A549 (cell line): ENCODE results near the gene NR2E1. TPM values are rescaled to one million over a fixed set of nuclear protein-coding genes. Genes with fewer than 3 reads are reported as not detected.

Source experiments
- ATAC-seq, 2 experiments: fragments of 200-7000 bp in 1 of 2; fragments of >200 bp in 1 of 2; cut with Nextera tagmentation in 1 of 2; cut with Tn5 transposase in 1 of 2; 3 replicates each; pipeline versions ENCODE4 v1.8.0 to v1.9.1; 2018 to 2020; ENCODE audit warnings: mild to moderate bottlenecking in 1 of 2, moderate library complexity in 1 of 2
- CTCF ChIA-PET: fragments of 300-600 bp; sonication (Branson Sonifier 250); formaldehyde crosslinking; extraction: SDS; loops from one replicate; lab custom pipeline; 2021; ENCODE audit warnings: antibody characterized with exemption, inconsistent platforms; lab: Yijun Ruan, JAX
- POLR2A ChIA-PET: fragments of 350-600 bp; formaldehyde crosslinking; extraction: SDS; loops from one replicate; lab custom pipeline; 2021; ENCODE audit warnings: antibody characterized with exemption, inconsistent platforms; lab: Yijun Ruan, JAX
- DNase-seq, 2 experiments: peaks; one replicate each; pipeline versions ENCODE4 v3.0.0 to v3.0.0-alpha.2; 2011 to 2016; ENCODE audit warnings: low read depth in 1 of 2, low spot score in 1 of 2
- FAIRE-seq: peaks from 2 replicates; lab custom pipeline; 2011; peaks lifted over from hg19 to GRCh38; lab: Jason Lieb, UNC
- H3K27ac ChIP-seq, 2 experiments: fragments of >200 bp; sonication (Bioruptor Twin); formaldehyde crosslinking; 3 replicates each; pipeline ENCODE4 v1.5.1; 2016 to 2017
- H3K4me1 ChIP-seq: fragments of >200 bp; sonication (Bioruptor Twin); formaldehyde crosslinking; 3 replicates; pipeline ENCODE4 v1.6.1; 2016
- H3K4me2 ChIP-seq: fragments of >200 bp; sonication (Bioruptor Twin); formaldehyde crosslinking; 3 replicates; pipeline ENCODE4 v1.6.1; 2016
- H3K4me3 ChIP-seq: fragments of >200 bp; sonication (Bioruptor Twin); formaldehyde crosslinking; 3 replicates; pipeline ENCODE4 v1.5.1; 2016
- H3K9me3 ChIP-seq: fragments of >200 bp; sonication (Bioruptor Twin); formaldehyde crosslinking; 3 replicates; pipeline ENCODE4 v1.6.1; 2016
- CBX8 ChIP-seq: fragments of 200-600 bp; sonication (generic); IDR thresholded peaks from 2 replicates; pipeline ENCODE4 v1.6.1; 2016
- CEBPB ChIP-seq, 2 experiments: fragments of >200 bp in 1 of 2; sonication (Bioruptor Twin) in 1 of 2; formaldehyde crosslinking in 1 of 2; IDR thresholded peaks; 2 replicates each; pipeline ENCODE4 v1.6.1; 2012 to 2016
- EHF ChIP-seq: fragments of 250-450 bp; sonication (Bioruptor Pico); IDR thresholded peaks from 2 replicates; pipeline ENCODE4 v1.5.0; 2020; ENCODE audit warnings: mild to moderate bottlenecking
- EP300 ChIP-seq, 2 experiments: fragments of >200 bp; sonication (Bioruptor Twin); formaldehyde crosslinking; IDR thresholded peaks; 2 replicates in 1 of 2; 3 replicates in 1 of 2; pipeline ENCODE4 v1.6.1; 2016 to 2017
- FOSL2 ChIP-seq, 2 experiments: fragments of 450-650 bp in 1 of 2; fragments of >200 bp in 1 of 2; sonication (Bioruptor Twin) in 1 of 2; formaldehyde crosslinking; IDR thresholded peaks; 2 replicates each; pipeline versions ENCODE4 v1.5.0 to v1.6.1; 2016 to 2020; ENCODE audit warnings: mild to moderate bottlenecking in 1 of 2, moderate library complexity in 1 of 2
- HEYL ChIP-seq: fragments of 250-450 bp; sonication (Bioruptor Pico); IDR thresholded peaks from 2 replicates; pipeline ENCODE4 v1.8.0; 2021; ENCODE audit warnings: mild to moderate bottlenecking, moderate library complexity
- HMGXB4 ChIP-seq: fragments of 250-450 bp; sonication (Bioruptor Pico); IDR thresholded peaks from 2 replicates; pipeline ENCODE4 v1.5.0; 2021; ENCODE audit warnings: mild to moderate bottlenecking, moderate library complexity, borderline replicate concordance
- HOXA7 ChIP-seq: fragments of 250-450 bp; sonication (Bioruptor Pico); IDR thresholded peaks from 2 replicates; pipeline ENCODE4 v1.5.0; 2020; ENCODE audit warnings: mild to moderate bottlenecking, moderate library complexity
- HOXB5 ChIP-seq: fragments of 250-450 bp; sonication (Bioruptor Pico); IDR thresholded peaks from 2 replicates; pipeline ENCODE4 v1.5.0; 2020; ENCODE audit warnings: mild to moderate bottlenecking, moderate library complexity
- KDM1A ChIP-seq: fragments of 200-600 bp; sonication (generic); IDR thresholded peaks from 2 replicates; pipeline ENCODE4 v1.6.1; 2016; ENCODE audit warnings: low read depth, mild to moderate bottlenecking
- MAFK ChIP-seq: fragments of 450-650 bp; IDR thresholded peaks from 2 replicates; pipeline ENCODE4 v1.6.1; 2014; ENCODE audit not compliant: partially characterized antibody
- MYC ChIP-seq: IDR thresholded peaks from 2 replicates; pipeline ENCODE4 v1.6.1; 2012; ENCODE audit warnings: mild to moderate bottlenecking, inconsistent platforms, low read length, improper control_type of control experiment, borderline replicate concordance
- NR3C1 ChIP-seq: fragments of >200 bp; sonication (Bioruptor Twin); formaldehyde crosslinking; IDR thresholded peaks from 3 replicates; pipeline ENCODE4 v1.6.1; 2017
- PHF8 ChIP-seq: fragments of 200-600 bp; sonication (generic); IDR thresholded peaks from 2 replicates; pipeline ENCODE4 v1.6.1; 2016; ENCODE audit warnings: low read depth, mild to moderate bottlenecking, antibody characterized with exemption, moderate library complexity, borderline replicate concordance
- POLR2A ChIP-seq: IDR thresholded peaks from 2 replicates; pipeline ENCODE4 v1.6.1; 2012; ENCODE audit warnings: mild to moderate bottlenecking, low read length
- TFCP2L1 ChIP-seq: fragments of 250-450 bp; sonication (Bioruptor Pico); IDR thresholded peaks from 2 replicates; pipeline ENCODE4 v1.5.0; 2021; ENCODE audit warnings: mild to moderate bottlenecking
- ZC3H11A ChIP-seq: fragments of 450-650 bp; IDR thresholded peaks from 2 replicates; pipeline ENCODE4 v1.6.1; 2014; ENCODE audit warnings: antibody characterized with exemption, mild to moderate bottlenecking
- ZNF302 ChIP-seq: fragments of 250-450 bp; sonication (Bioruptor Pico); IDR thresholded peaks from 2 replicates; pipeline ENCODE4 v1.9.0; 2021; ENCODE audit warnings: inconsistent platforms, mild to moderate bottlenecking, moderate library complexity
- WGBS: methylation state at CpG from one replicate; pipeline ENCODE4 v1.1.6; 2017; ENCODE audit errors: missing lambda C conversion rate; 5-methylcytosine and 5-hydroxymethylcytosine counted together
- polyA plus RNA-seq, 4 experiments: library from polyadenylated mRNA; depleted of rRNA in 3 of 4; stranded (reverse); fragments of >200 nt; fragmentation: RNase III in 1 of 4; extraction: RNeasy Plus Mini Kit Qiagen cat#74134 plus additional on column Dnase treatment in 1 of 4; gene quantifications; 2 replicates in 3 of 4; 3 replicates in 1 of 4; pipeline ENCODE4 v1.2.3, GENCODE V29; 2011 to 2017
- TF ChIP-seq, protein P1 (sequence below): fragments of >200 bp; sonication (Bioruptor Twin); formaldehyde crosslinking; IDR thresholded peaks from 3 replicates; pipeline ENCODE4 v1.5.1; 2016

NR2E1 gene
- polyA plus RNA-seq, 2 of the 4 experiments (the other 2 are of a cell fraction) = 0.03 TPM; not detected in 1

DNA sequence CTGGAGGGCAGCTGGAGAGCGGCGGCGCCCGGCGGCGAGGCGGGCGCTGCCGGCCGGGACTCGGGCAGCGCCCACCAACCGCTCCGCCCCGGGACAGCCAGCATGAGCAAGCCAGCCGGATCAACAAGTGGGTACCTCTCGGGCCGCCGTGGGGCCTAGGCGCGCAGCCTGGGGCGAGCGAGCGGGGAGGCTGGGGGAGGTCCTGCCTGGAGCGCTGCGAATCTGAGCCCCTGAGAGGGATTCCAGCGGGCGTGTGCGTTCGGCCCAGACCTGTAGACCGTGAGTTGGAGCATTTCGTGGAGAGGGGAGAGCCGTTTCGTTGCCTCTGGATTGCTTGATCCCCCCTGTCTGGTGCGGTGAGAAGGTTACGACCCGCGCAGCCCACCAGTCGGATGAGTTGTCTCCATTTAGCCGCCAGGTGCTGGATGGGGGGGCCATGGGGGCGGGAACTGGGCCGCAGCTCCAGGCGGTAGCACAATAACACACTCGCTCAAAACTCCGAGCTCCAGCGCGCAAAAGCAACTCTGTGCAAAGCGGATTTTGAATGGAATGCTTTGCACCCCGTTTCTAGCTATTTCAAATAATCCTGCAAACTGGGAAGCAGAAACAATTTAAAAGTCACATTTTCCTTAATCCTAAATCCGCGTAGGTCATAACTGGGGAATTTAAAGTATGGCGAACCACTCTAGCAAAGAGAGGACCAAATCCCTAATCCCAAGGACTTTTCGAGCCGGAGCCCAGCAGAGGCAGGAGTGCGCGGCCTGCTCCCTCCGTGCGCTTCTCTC is 1.0 kb downstream of the NR2E1 start:
- Histone ChIP-seq H3K9me3 (no peaks in the 10 kb centered on the region), H3K4me3 (no peak overlapping the region; the same call in 2 of the 3 replicates)
- FAIRE-seq (no peak), DNase-seq (no peak), ATAC-seq (no peak)
- 91% methylated on average over 29 of the region's 58 CpGs for WGBS
- CTCF ChIA-PET = no interaction called here
- POLR2A ChIA-PET = no interaction called here
- TF ChIP-seq, protein P1, sequence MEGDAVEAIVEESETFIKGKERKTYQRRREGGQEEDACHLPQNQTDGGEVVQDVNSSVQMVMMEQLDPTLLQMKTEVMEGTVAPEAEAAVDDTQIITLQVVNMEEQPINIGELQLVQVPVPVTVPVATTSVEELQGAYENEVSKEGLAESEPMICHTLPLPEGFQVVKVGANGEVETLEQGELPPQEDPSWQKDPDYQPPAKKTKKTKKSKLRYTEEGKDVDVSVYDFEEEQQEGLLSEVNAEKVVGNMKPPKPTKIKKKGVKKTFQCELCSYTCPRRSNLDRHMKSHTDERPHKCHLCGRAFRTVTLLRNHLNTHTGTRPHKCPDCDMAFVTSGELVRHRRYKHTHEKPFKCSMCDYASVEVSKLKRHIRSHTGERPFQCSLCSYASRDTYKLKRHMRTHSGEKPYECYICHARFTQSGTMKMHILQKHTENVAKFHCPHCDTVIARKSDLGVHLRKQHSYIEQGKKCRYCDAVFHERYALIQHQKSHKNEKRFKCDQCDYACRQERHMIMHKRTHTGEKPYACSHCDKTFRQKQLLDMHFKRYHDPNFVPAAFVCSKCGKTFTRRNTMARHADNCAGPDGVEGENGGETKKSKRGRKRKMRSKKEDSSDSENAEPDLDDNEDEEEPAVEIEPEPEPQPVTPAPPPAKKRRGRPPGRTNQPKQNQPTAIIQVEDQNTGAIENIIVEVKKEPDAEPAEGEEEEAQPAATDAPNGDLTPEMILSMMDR = no peak
- TF ChIP-seq HMGXB4 (CRISPR knock-in tag) (no peak), ZC3H11A (no peak)
- TF ChIP-seq, all 56 proteins: peak for 0
- H3K4me1 ChIP-seq = no peaks in the 10 kb centered on the region; the same call in 2 of the 3 replicates
- H3K4me2 ChIP-seq = peak overlapping the region; percentile 83
- no peak overlapping the region for H3K27ac ChIP-seq

DNA sequence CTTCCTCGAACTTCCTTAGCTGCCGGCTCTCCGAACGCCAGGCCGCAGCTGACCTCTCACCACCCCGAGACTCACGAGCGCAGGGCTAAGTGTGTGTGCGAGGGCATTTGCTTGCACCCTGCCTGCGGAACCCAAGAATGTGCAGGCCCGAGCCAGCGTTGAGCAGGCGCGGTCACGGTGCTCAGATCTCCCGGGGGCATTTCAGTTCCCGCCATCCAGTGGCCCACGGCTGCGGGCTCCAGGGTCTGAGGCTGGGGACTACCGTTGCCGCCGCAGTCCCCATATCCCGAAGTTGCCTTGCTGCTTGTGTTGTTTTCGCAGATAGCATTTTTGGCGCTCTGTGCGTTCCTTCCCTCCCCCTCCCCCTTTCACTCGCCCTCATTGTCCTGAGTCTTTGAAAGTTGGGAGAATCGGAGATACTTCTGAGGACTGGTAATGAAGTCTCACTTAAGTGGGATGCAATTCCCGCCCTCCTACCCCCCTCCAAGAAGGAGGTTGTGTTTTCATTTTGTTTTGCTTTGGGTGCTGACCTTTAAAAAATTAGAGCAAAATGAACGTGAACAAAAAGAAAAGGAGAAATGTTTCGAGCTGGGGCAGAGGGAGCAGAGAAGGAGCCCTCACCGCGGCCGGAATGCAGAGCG is 1.7 kb downstream of the NR2E1 start:
- no peak overlapping the region for H3K4me3 ChIP-seq
- H3K9me3 ChIP-seq = no peaks in the 10 kb centered on the region
- 92% methylated on average over 23 of the region's 35 CpGs for WGBS
- H3K4me1 ChIP-seq = no peaks in the 10 kb centered on the region; the same call in 2 of the 3 replicates
- FAIRE-seq (no peak), DNase-seq (no peak), ATAC-seq (no peak)
- CTCF ChIA-PET = interaction anchor here (0.5 kb wide), 1 partner anchor 57 kb away, joined by 3 read pairs; no protein-coding TSS in a partner anchor
- H3K27ac ChIP-seq = no peak overlapping the region
- no peak overlapping the region for H3K4me2 ChIP-seq
- TF ChIP-seq ZC3H11A (no peak), EP300 (IDR thresholded peaks at IDR 0.05) (no peak), CEBPB (IDR thresholded peaks at IDR 0.05) (no peak), HOXA7 (CRISPR knock-in tag) (no peak), TFCP2L1 (CRISPR knock-in tag) (no peak), MAFK (no peak), CBX8 (no peak), ZNF302 (CRISPR knock-in tag) (no peak), POLR2A (no peak), EHF (no peak), FOSL2 (IDR thresholded peaks at IDR 0.05) (no peak), FOSL2 (CRISPR knock-in tag; IDR thresholded peaks at IDR 0.05) (no peak), HOXB5 (no peak), NR3C1 (no peak)
- POLR2A ChIA-PET = no interaction called here

- no peaks in the 10 kb centered on the region for H3K9me3 ChIP-seq
- DNase-seq = no peak
- ChIA-PET POLR2A (no interaction called here), CTCF (interaction anchor here (0.5 kb wide), 1 partner anchor 58 kb away, joined by 3 read pairs; no protein-coding TSS in a partner anchor)
- no peak for FAIRE-seq
- H3K4me2 ChIP-seq = no peak overlapping the region
- no peak overlapping the region for H3K4me3 ChIP-seq
- TF ChIP-seq PHF8 = no peak
- no peak for TF ChIP-seq HEYL (CRISPR knock-in tag)
- TF ChIP-seq KDM1A = no peak
- TF ChIP-seq MYC = no peak
- no peak for ATAC-seq
- no peaks in the 10 kb centered on the region; the same call in 2 of the 3 replicates for H3K4me1 ChIP-seq
- no peak overlapping the region for H3K27ac ChIP-seq
- 75% methylated on average over 20 of the region's 23 CpGs for WGBS
Measured at GRCh38 chr6:108168090-108168463, 2.3 kb downstream of the NR2E1 start.
